ENCODE data around the gene ZDHHC21. TPM values are rescaled to one million over a fixed set of nuclear protein-coding genes. Genes with fewer than 3 reads are reported as not detected.

The ZDHHC21 gene
- total RNA-seq, 1 donor from 2014 or later, result 21.3 TPM

- DNase-seq (ENCODE audit: low read depth), result peak; percentile 77
Measured at GRCh38 chr9:14616188-14616982, 76.8 kb downstream of the ZDHHC21 start.

GRCh38 chr9:14608540-14608939 lies 84.7 kb downstream of the ZDHHC21 start:
- no peak for DNase-seq (ENCODE audit: low read depth)

- no peak for DNase-seq (ENCODE audit: low read depth)
Measured at GRCh38 chr9:14597171-14597799, 95.9 kb downstream of the ZDHHC21 start.

- no peak for DNase-seq (ENCODE audit: low read depth)
Measured at GRCh38 chr9:14593406-14593805, 99.8 kb downstream of the ZDHHC21 start.

GRCh38 chr9:14591411-14591810 lies 101.8 kb downstream of the ZDHHC21 start:
- DNase-seq (ENCODE audit: low read depth), result no peak

GRCh38 chr9:14585730-14586473 lies 107.3 kb downstream of the ZDHHC21 start:
- no peak for DNase-seq (ENCODE audit: low read depth)

- DNase-seq (ENCODE audit: low read depth), result no peak
Measured at GRCh38 chr9:14584571-14584970, 108.7 kb downstream of the ZDHHC21 start.

GRCh38 chr9:14578030-14578429 lies 115.2 kb downstream of the ZDHHC21 start:
- no peak for DNase-seq (ENCODE audit: low read depth)

GRCh38 chr9:14574173-14574572 lies 119.1 kb downstream of the ZDHHC21 start:
- no peak for DNase-seq (ENCODE audit: low read depth)

- DNase-seq (ENCODE audit: low read depth), result no peak
Measured at GRCh38 chr9:14573319-14573718, 119.9 kb downstream of the ZDHHC21 start.

GRCh38 chr9:14565352-14566016 lies 127.7 kb downstream of the ZDHHC21 start:
- DNase-seq (ENCODE audit: low read depth), result no peak

- DNase-seq (ENCODE audit: low read depth), result no peak
Measured at GRCh38 chr9:14563902-14564624, 129.2 kb downstream of the ZDHHC21 start.

- DNase-seq (ENCODE audit: low read depth), result no peak
Measured at GRCh38 chr9:14561929-14562405, 131.3 kb downstream of the ZDHHC21 start.

Other genes with a start within 250 kb of the ZDHHC21 start
- not detected in 2 replicates for gene CER1, start 29.3 kb upstream of the ZDHHC21 start, total RNA-seq
- gene FREM1, start 217.0 kb upstream of the ZDHHC21 start, total RNA-seq, result 0.60 TPM in 1 of 2 replicates, not detected in the other